Peyer's patch (tissue), 4 donors: ENCODE data around the gene MYH3. TPM values are rescaled to one million over a fixed set of nuclear protein-coding genes. Genes with fewer than 3 reads are reported as not detected.

ENCODE experiments used
- DNase-seq, 3 donors: peaks; one replicate each; pipeline ENCODE4 v3.0.0-alpha.2; 2017 to 2019
- H3K27ac ChIP-seq, 4 donors: fragments of 200-600 bp; sonication (generic); one replicate each; pipeline ENCODE4 v1.5.1; 2016 to 2019
- H3K27me3 ChIP-seq, 2 donors: fragments of 200-600 bp; sonication (generic); one replicate each; pipeline ENCODE4 v1.5.1; 2019
- H3K36me3 ChIP-seq, 3 donors: fragments of 200-600 bp; sonication (generic); one replicate each; pipeline ENCODE4 v1.5.1; 2016 to 2019
- H3K4me1 ChIP-seq, 4 donors: fragments of 200-600 bp; sonication (generic); one replicate each; pipeline ENCODE4 v1.5.1; 2016 to 2019
- H3K4me3 ChIP-seq, 4 donors: fragments of 200-600 bp; sonication (generic); 1 replicate in 3 of 4; 2 replicates in 1 of 4; pipeline ENCODE4 v1.5.1; 2016 to 2019; ENCODE audit warnings: mild to moderate bottlenecking in 1 of 4
- H3K9me3 ChIP-seq, 4 donors: fragments of 200-600 bp; sonication (generic); one replicate each; pipeline ENCODE4 v1.5.1; 2016 to 2019; ENCODE audit warnings: mild to moderate bottlenecking in 1 of 4
- CTCF ChIP-seq, 6 experiments: fragments of 450-650 bp in 4 of 6; fragments of 200-600 bp in 2 of 6; sonication (generic) in 1 of 6; IDR thresholded peaks; one replicate each; pipeline ENCODE4 v1.5.1; 2017 to 2019; ENCODE audit warnings: antibody characterized with exemption in 6 of 6, mild to moderate bottlenecking in 3 of 6, moderate library complexity in 1 of 6
- POLR2A ChIP-seq, 2 donors: fragments of 450-650 bp; IDR thresholded peaks; one replicate each; pipeline ENCODE4 v1.5.1; 2017; ENCODE audit warnings: antibody characterized with exemption in 2 of 2, mild to moderate bottlenecking in 2 of 2, moderate library complexity in 2 of 2
- total RNA-seq, 4 donors: library from RNA; depleted of rRNA; stranded (reverse); fragments of >200 nt; gene quantifications; one replicate each; pipeline ENCODE4 v1.1.0, GENCODE V29; 2016

Gene MYH3
- total RNA-seq, 4 donors from 2014 or later: 3.7 to 32.2 (median 8.4) TPM

GRCh38 chr17:10603931-10604330 lies 53.2 kb downstream of the MYH3 start:
- H3K36me3 ChIP-seq: no peaks in the 10 kb centered on the region
- TF ChIP-seq POLR2A (IDR thresholded peaks at IDR 0.05) (no peak), CTCF (IDR thresholded peaks at IDR 0.05) (no peak)
- no peak overlapping the region for H3K27ac ChIP-seq

GRCh38 chr17:10600571-10600970 lies 56.5 kb downstream of the MYH3 start:
- Histone ChIP-seq H3K9me3 (no peaks in the 10 kb centered on the region), H3K27ac (no peak overlapping the region), H3K27me3 (no peaks in the 10 kb centered on the region), H3K4me3 (no peak overlapping the region), H3K4me1 (no peaks in the 10 kb centered on the region), H3K36me3 (no peaks in the 10 kb centered on the region)
- DNase-seq: no peak
- no peak for TF ChIP-seq CTCF (IDR thresholded peaks at IDR 0.05)
- TF ChIP-seq POLR2A (IDR thresholded peaks at IDR 0.05): no peak

More at GRCh38 chr17:10603931-10604330, 53.2 kb downstream of the MYH3 start:
- no peaks in the 10 kb centered on the region for H3K4me1 ChIP-seq
- DNase-seq: no peak
- H3K4me3 ChIP-seq: no peak overlapping the region
- H3K9me3 ChIP-seq: no peaks in the 10 kb centered on the region
- H3K27me3 ChIP-seq: no peaks in the 10 kb centered on the region

GRCh38 chr17:10598621-10599020 lies 58.5 kb downstream of the MYH3 start:
- no peaks in the 10 kb centered on the region for H3K36me3 ChIP-seq
- no peaks in the 10 kb centered on the region for H3K4me1 ChIP-seq
- H3K27ac ChIP-seq: no peak overlapping the region
- TF ChIP-seq CTCF (IDR thresholded peaks at IDR 0.05) (no peak), POLR2A (IDR thresholded peaks at IDR 0.05) (no peak)
- no peak overlapping the region for H3K4me3 ChIP-seq
- H3K9me3 ChIP-seq: no peaks in the 10 kb centered on the region
- H3K27me3 ChIP-seq: no peaks in the 10 kb centered on the region
- DNase-seq: no peak

- Histone ChIP-seq H3K9me3 (no peaks in the 10 kb centered on the region), H3K4me1 (no peaks in the 10 kb centered on the region), H3K27me3 (no peaks in the 10 kb centered on the region), H3K4me3 (no peak overlapping the region), H3K36me3 (no peaks in the 10 kb centered on the region), H3K27ac (no peak overlapping the region)
- no peak for TF ChIP-seq POLR2A (IDR thresholded peaks at IDR 0.05)
- no peak for TF ChIP-seq CTCF (IDR thresholded peaks at IDR 0.05)
- no peak for DNase-seq
Measured at GRCh38 chr17:10589553-10590145, 67.5 kb downstream of the MYH3 start.

GRCh38 chr17:10585529-10585928 lies 71.6 kb downstream of the MYH3 start:
- Histone ChIP-seq H3K27ac (no peak overlapping the region), H3K9me3 (no peaks in the 10 kb centered on the region), H3K27me3 (no peaks in the 10 kb centered on the region), H3K4me1 (no peaks in the 10 kb centered on the region), H3K36me3 (no peaks in the 10 kb centered on the region), H3K4me3 (no peak overlapping the region)
- DNase-seq: no peak
- TF ChIP-seq CTCF (IDR thresholded peaks at IDR 0.05): no peak
- no peak for TF ChIP-seq POLR2A (IDR thresholded peaks at IDR 0.05)

GRCh38 chr17:10583834-10584233 lies 73.3 kb downstream of the MYH3 start:
- DNase-seq: no peak
- H3K4me1 ChIP-seq: no peaks in the 10 kb centered on the region
- TF ChIP-seq CTCF (IDR thresholded peaks at IDR 0.05): no peak
- TF ChIP-seq POLR2A (IDR thresholded peaks at IDR 0.05): no peak
- no peak overlapping the region for H3K4me3 ChIP-seq
- H3K9me3 ChIP-seq: no peaks in the 10 kb centered on the region
- no peaks in the 10 kb centered on the region for H3K27me3 ChIP-seq
- no peak overlapping the region for H3K27ac ChIP-seq
- no peaks in the 10 kb centered on the region for H3K36me3 ChIP-seq
